Neural crest cell (in vitro differentiated cells): ENCODE results near the gene UQCC2. TPM values are rescaled to one million over a fixed set of nuclear protein-coding genes. Genes with fewer than 3 reads are reported as not detected.

Experiments used
- DNase-seq: peaks from one replicate; pipeline ENCODE4 v3.0.0; 2021; ENCODE audit warnings: low read depth, mixed read lengths, low spot score
- H3K27ac Mint-ChIP-seq: one replicate; pipeline ENCODE4 v1.8.0; 2021; ENCODE audit warnings: mild to moderate bottlenecking, mixed read lengths; ENCODE audit not compliant: unreplicated experiment
- H3K27me3 Mint-ChIP-seq: 2 replicates; pipeline ENCODE4 v1.8.0; 2021; ENCODE audit warnings: low read depth, mild to moderate bottlenecking, mixed read lengths
- H3K36me3 Mint-ChIP-seq: 2 replicates; pipeline ENCODE4 v1.8.0; 2021; ENCODE audit warnings: low read depth, mild to moderate bottlenecking, mixed read lengths
- H3K4me1 Mint-ChIP-seq: 2 replicates; pipeline ENCODE4 v1.8.0; 2021; ENCODE audit warnings: mixed read lengths
- H3K4me3 Mint-ChIP-seq: one replicate; pipeline ENCODE4 v1.8.0; 2021; ENCODE audit warnings: mild to moderate bottlenecking, mixed read lengths
- H3K9me3 Mint-ChIP-seq: 2 replicates; pipeline ENCODE4 v1.8.0; 2021; ENCODE audit warnings: mixed read lengths
- total RNA-seq: library from RNA; stranded (reverse); gene quantifications from 2 replicates; pipeline ENCODE4 v1.2.1, GENCODE V29; 2021
- TF ChIP-seq, protein P1 (sequence below): fragments of 200-600 bp; sonication (generic); conservative IDR thresholded peaks from 2 replicates; pipeline ENCODE4 v1.5.0; 2021; ENCODE audit warnings: antibody characterized with exemption, mild to moderate bottlenecking

Gene UQCC2
- total RNA-seq, 1 donor from 2014 or later = 116 TPM

DNA sequence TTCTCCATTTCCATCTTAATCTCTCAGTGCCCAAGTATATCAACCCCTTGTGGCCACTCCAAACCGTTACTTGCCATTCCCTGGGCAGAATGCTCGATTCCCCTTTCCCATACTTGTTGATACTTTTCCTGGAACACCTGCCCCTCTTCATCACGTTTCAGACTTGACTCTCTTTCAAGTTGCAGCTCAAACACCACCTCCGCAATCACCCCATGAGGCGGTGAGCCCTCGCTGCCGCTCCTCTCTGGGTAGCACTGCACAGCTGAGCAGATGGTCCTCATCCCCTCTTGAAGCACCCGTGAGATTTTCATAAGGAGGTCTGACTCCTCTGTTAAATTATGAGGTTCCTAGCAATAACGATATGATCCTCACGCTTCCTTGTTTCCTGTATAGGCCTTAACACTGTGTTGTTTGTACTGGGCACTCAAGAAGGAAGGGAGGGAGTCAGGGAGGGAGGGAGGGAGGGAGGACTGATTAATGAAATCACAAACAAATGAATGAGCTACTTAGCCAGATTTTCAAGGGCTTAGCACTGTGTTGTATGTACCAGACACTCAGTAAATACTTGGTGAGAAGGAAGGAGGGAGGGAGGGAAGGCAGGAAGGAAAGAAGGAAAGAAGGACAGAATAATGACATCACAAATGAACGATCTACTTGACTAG, 8.0 kb upstream of the UQCC2 start:
- Mint-ChIP-seq H3K27ac (no peak overlapping the region), H3K27me3 (peaks cover 6% of the 10 kb centered on the region)

GRCh38 chr6:33718713-33719112, 7.2 kb upstream of the UQCC2 start:
- no peaks in the 10 kb centered on the region for H3K36me3 Mint-ChIP-seq
- H3K4me3 Mint-ChIP-seq = no peak overlapping the region
- no peak overlapping the region for H3K27ac Mint-ChIP-seq
- H3K4me1 Mint-ChIP-seq = no peaks in the 10 kb centered on the region
- H3K27me3 Mint-ChIP-seq = peaks cover 6% of the 10 kb centered on the region
- DNase-seq = no peak
- no peaks in the 10 kb centered on the region for H3K9me3 Mint-ChIP-seq
- TF ChIP-seq, protein P1, sequence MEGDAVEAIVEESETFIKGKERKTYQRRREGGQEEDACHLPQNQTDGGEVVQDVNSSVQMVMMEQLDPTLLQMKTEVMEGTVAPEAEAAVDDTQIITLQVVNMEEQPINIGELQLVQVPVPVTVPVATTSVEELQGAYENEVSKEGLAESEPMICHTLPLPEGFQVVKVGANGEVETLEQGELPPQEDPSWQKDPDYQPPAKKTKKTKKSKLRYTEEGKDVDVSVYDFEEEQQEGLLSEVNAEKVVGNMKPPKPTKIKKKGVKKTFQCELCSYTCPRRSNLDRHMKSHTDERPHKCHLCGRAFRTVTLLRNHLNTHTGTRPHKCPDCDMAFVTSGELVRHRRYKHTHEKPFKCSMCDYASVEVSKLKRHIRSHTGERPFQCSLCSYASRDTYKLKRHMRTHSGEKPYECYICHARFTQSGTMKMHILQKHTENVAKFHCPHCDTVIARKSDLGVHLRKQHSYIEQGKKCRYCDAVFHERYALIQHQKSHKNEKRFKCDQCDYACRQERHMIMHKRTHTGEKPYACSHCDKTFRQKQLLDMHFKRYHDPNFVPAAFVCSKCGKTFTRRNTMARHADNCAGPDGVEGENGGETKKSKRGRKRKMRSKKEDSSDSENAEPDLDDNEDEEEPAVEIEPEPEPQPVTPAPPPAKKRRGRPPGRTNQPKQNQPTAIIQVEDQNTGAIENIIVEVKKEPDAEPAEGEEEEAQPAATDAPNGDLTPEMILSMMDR = no peak

More for the DNA sequence above, 8.0 kb upstream of the UQCC2 start:
- TF ChIP-seq, protein P1 = no peak
- Mint-ChIP-seq H3K36me3 (no peaks in the 10 kb centered on the region), H3K4me1 (no peaks in the 10 kb centered on the region), H3K9me3 (no peaks in the 10 kb centered on the region), H3K4me3 (no peak overlapping the region)
- DNase-seq = no peak

DNA sequence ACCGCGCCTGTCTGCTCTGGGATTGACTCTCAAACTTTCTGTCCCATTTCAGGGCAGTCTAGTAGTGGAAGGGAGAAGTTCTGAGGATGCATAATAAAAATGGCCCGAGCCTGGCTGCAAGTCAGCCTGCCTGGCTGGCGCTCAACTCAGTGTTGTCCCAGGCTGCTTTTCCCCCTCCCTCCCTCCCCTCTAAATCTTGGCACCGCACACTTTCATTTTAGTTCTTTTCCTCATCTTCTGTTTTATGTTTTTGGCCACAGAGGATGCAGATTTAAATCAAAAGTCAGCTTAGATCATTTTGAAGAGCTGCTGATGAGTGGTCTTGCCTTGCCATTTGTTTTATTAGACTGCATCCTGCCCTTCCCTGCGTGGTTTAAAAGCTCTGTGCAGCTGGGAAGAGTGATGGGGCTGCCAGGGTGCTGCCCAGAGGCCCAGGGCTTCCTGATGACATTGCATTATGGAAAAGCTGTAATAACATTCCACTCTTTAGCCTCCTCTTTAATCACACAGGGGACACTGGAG, 6.5 kb upstream of the UQCC2 start:
- no peaks in the 10 kb centered on the region for H3K9me3 Mint-ChIP-seq
- no peaks in the 10 kb centered on the region for H3K36me3 Mint-ChIP-seq
- TF ChIP-seq, protein P1 = no peak
- H3K27me3 Mint-ChIP-seq = peaks cover 3% of the 10 kb centered on the region
- no peak overlapping the region for H3K27ac Mint-ChIP-seq
- no peak overlapping the region for H3K4me3 Mint-ChIP-seq
- DNase-seq = no peak
- H3K4me1 Mint-ChIP-seq = no peaks in the 10 kb centered on the region

GRCh38 chr6:33716890-33717632, 5.6 kb upstream of the UQCC2 start:
- Mint-ChIP-seq H3K9me3 (no peaks in the 10 kb centered on the region), H3K36me3 (no peaks in the 10 kb centered on the region), H3K27ac (no peak overlapping the region), H3K4me1 (peaks cover 1% of the 10 kb centered on the region), H3K4me3 (no peak overlapping the region), H3K27me3 (peaks cover 3% of the 10 kb centered on the region)
- TF ChIP-seq, protein P1 = no peak
- no peak for DNase-seq

- Mint-ChIP-seq H3K36me3 (peaks cover 2% of the 10 kb centered on the region), H3K9me3 (peaks cover 3% of the 10 kb centered on the region), H3K4me3 (peak overlapping the region; percentile 34), H3K27me3 (peaks cover 6% of the 10 kb centered on the region), H3K4me1 (peaks cover 8% of the 10 kb centered on the region), H3K27ac (no peak overlapping the region)
- TF ChIP-seq, protein P1 = no peak
- DNase-seq = no peak
Measured at GRCh38 chr6:33716379-33716778, 4.9 kb upstream of the UQCC2 start.
